Measurements from ENCODE around the gene PTPRT.

PTPRT gene

GRCh38 chr20:43119720-43120119, 70.0 kb downstream of the PTPRT start:
- no peak for DNase-seq (ENCODE audit: low read depth)

GRCh38 chr20:43102394-43102793, 87.3 kb downstream of the PTPRT start:
- DNase-seq (ENCODE audit: low read depth), result no peak

GRCh38 chr20:43096931-43097260, 92.8 kb downstream of the PTPRT start:
- DNase-seq (ENCODE audit: low read depth), result no peak

GRCh38 chr20:43096126-43096930, 93.4 kb downstream of the PTPRT start:
- no peak for DNase-seq (ENCODE audit: low read depth)

- no peak for DNase-seq (ENCODE audit: low read depth)
These were observed 94.7 kb downstream of the PTPRT start for GRCh38 chr20:43095034-43095433.

GRCh38 chr20:43092386-43093088, 97.2 kb downstream of the PTPRT start:
- DNase-seq (ENCODE audit: low read depth), result no peak

- DNase-seq (ENCODE audit: low read depth), result no peak
These were observed 121.2 kb downstream of the PTPRT start for GRCh38 chr20:43068482-43068881.

GRCh38 chr20:43066125-43066524, 123.6 kb downstream of the PTPRT start:
- no peak for DNase-seq (ENCODE audit: low read depth)

GRCh38 chr20:43065299-43065698, 124.4 kb downstream of the PTPRT start:
- no peak for DNase-seq (ENCODE audit: low read depth)

GRCh38 chr20:43058077-43058476, 131.6 kb downstream of the PTPRT start:
- no peak for DNase-seq (ENCODE audit: low read depth)

GRCh38 chr20:43057317-43057716, 132.4 kb downstream of the PTPRT start:
- no peak for DNase-seq (ENCODE audit: low read depth)

GRCh38 chr20:43055181-43055884, 134.4 kb downstream of the PTPRT start:
- no peak for DNase-seq (ENCODE audit: low read depth)

GRCh38 chr20:43052532-43052931, 137.2 kb downstream of the PTPRT start:
- DNase-seq (ENCODE audit: low read depth), result no peak

- DNase-seq (ENCODE audit: low read depth), result no peak
These were observed 142.7 kb downstream of the PTPRT start for GRCh38 chr20:43046966-43047365.

- DNase-seq (ENCODE audit: low read depth), result no peak
These were observed 145.8 kb downstream of the PTPRT start for GRCh38 chr20:43043887-43044286.

GRCh38 chr20:43040427-43040826, 149.3 kb downstream of the PTPRT start:
- DNase-seq (ENCODE audit: low read depth), result no peak

GRCh38 chr20:43037605-43038309, 151.9 kb downstream of the PTPRT start:
- no peak for DNase-seq (ENCODE audit: low read depth)

GRCh38 chr20:43034981-43035724, 154.6 kb downstream of the PTPRT start:
- no peak for DNase-seq (ENCODE audit: low read depth)

- no peak for DNase-seq (ENCODE audit: low read depth)
These were observed 157.2 kb downstream of the PTPRT start for GRCh38 chr20:43032459-43032858.

GRCh38 chr20:43029176-43029575, 160.5 kb downstream of the PTPRT start:
- DNase-seq (ENCODE audit: low read depth), result no peak

GRCh38 chr20:43028470-43028869, 161.2 kb downstream of the PTPRT start:
- DNase-seq (ENCODE audit: low read depth), result no peak

- no peak for DNase-seq (ENCODE audit: low read depth)
These were observed 165.9 kb downstream of the PTPRT start for GRCh38 chr20:43023836-43024235.
